ENCODE data around the gene TF. TPM values are rescaled to one million over a fixed set of nuclear protein-coding genes. Genes with fewer than 3 reads are reported as not detected.
"Not testable (repeated sequence)": the region's sequence is repeated elsewhere in the genome, so short reads cannot be mapped to it uniquely, and the experiment has no call there.

The TF gene
- total and polyA plus RNA-seq, 8 donors, result 1.1 to 30.7 (median 5.6) TPM

- Histone ChIP-seq H3K27ac (no peak overlapping the region), H3K36me3 (no peaks in the 10 kb centered on the region), H3K27me3 (no peaks in the 10 kb centered on the region), H3K4me1 (no peaks in the 10 kb centered on the region), H3K9me3 (no peaks in the 10 kb centered on the region), H3K4me3 (no peak overlapping the region)
- no peak for TF ChIP-seq CTCF (IDR thresholded peaks at IDR 0.05)
- FAIRE-seq, result no peak
- no peak for ATAC-seq
- 71% methylated on average over 8 of the region's 8 CpGs for WGBS, 2 donors
- intact Hi-C loops (cut with DNase I), result loop anchor here in 1 of 3 donors (10.0 kb wide), 1 partner anchor 113 kb away; the partner anchor contains the start of gene TOPBP1
- DNase-seq, result no peak
Observed at GRCh38 chr3:133777807-133778568, 31.8 kb downstream of the TF start.

GRCh38 chr3:133779626-133780203 lies 33.5 kb downstream of the TF start:
- Histone ChIP-seq H3K27me3 (no peaks in the 10 kb centered on the region), H3K27ac (no peak overlapping the region), H3K4me3 (no peak overlapping the region), H3K36me3 (no peaks in the 10 kb centered on the region), H3K4me1 (no peaks in the 10 kb centered on the region), H3K9me3 (no peaks in the 10 kb centered on the region)
- no peak for TF ChIP-seq CTCF (IDR thresholded peaks at IDR 0.05)
- FAIRE-seq, result no peak
- no peak for DNase-seq
- no peak for ATAC-seq
- WGBS, 2 donors, result 47 to 68% methylated on average over 4 of the region's 4 CpGs
- intact Hi-C loops (cut with DNase I), result loop anchor here in 1 of 3 donors (10.0 kb wide), 1 partner anchor 115 kb away; the partner anchor contains the start of gene TOPBP1

- FAIRE-seq; ATAC-seq; H3K36me3 ChIP-seq; H3K27me3 ChIP-seq; intact Hi-C loops (cut with DNase I); DNase-seq; H3K27ac ChIP-seq; H3K9me3 ChIP-seq; H3K4me3 ChIP-seq; H3K4me1 ChIP-seq: not testable (repeated sequence)
- 84 to 91% methylated on average over 6 of the region's 6 CpGs for WGBS, 2 donors
Observed at GRCh38 chr3:133780756-133781155, 34.6 kb downstream of the TF start.

- Histone ChIP-seq H3K27ac (no peak overlapping the region), H3K36me3 (no peaks in the 10 kb centered on the region), H3K9me3 (no peaks in the 10 kb centered on the region), H3K27me3 (no peaks in the 10 kb centered on the region), H3K4me1 (no peaks in the 10 kb centered on the region), H3K4me3 (no peak overlapping the region)
- no peak for FAIRE-seq
- DNase-seq, result no peak
- intact Hi-C loops (cut with DNase I), result no loop called here
- TF ChIP-seq CTCF (IDR thresholded peaks at IDR 0.05), result no peak
- no peak for ATAC-seq
Observed at GRCh38 chr3:133781570-133781969, 35.4 kb downstream of the TF start.

- DNase-seq (no peak), ATAC-seq (no peak), FAIRE-seq (no peak)
- no peaks in the 10 kb centered on the region for H3K9me3 ChIP-seq
- intact Hi-C loops (cut with DNase I), result no loop called here
- TF ChIP-seq CTCF (IDR thresholded peaks at IDR 0.05), result no peak
- H3K4me3 ChIP-seq, result no peak overlapping the region
- H3K4me1 ChIP-seq, result no peaks in the 10 kb centered on the region
- no peak overlapping the region for H3K27ac ChIP-seq
- WGBS, 2 donors, result 80 to 81% methylated on average over 2 of the region's 2 CpGs
- no peaks in the 10 kb centered on the region for H3K36me3 ChIP-seq
- no peaks in the 10 kb centered on the region for H3K27me3 ChIP-seq
Observed at GRCh38 chr3:133782454-133782853, 36.3 kb downstream of the TF start.

Measured in pancreas (tissue), 10 donors.